IPS DF 6.9 (cell line): ENCODE results near the gene PIAS2.

Experiments used
- DNase-seq: peaks from one replicate; pipeline ENCODE4 v3.0.0-alpha.2; 2013; ENCODE audit warnings: low read depth, low spot score
- H3K27ac ChIP-seq: one replicate; pipeline ENCODE4 v1.5.1; 2013; ENCODE audit warnings: low read length, control low read depth
- H3K27me3 ChIP-seq: 2 replicates; pipeline ENCODE4 v1.6.1; 2013; ENCODE audit warnings: mild to moderate bottlenecking, low read length; ENCODE audit not compliant: control insufficient read depth, insufficient read depth
- H3K36me3 ChIP-seq: 2 replicates; pipeline ENCODE4 v1.6.1; 2013; ENCODE audit warnings: low read length; ENCODE audit not compliant: control insufficient read depth, insufficient read depth
- H3K4me1 ChIP-seq: 2 replicates; pipeline ENCODE4 v1.6.1; 2013; ENCODE audit warnings: low read length; ENCODE audit not compliant: control insufficient read depth, insufficient read depth
- H3K4me3 ChIP-seq: 2 replicates; pipeline ENCODE4 v1.5.1; 2013; ENCODE audit warnings: mild to moderate bottlenecking, low read length
- H3K9me3 ChIP-seq: 2 replicates; pipeline ENCODE4 v1.6.1; 2013; ENCODE audit warnings: low read length, inconsistent platforms; ENCODE audit not compliant: control insufficient read depth, insufficient read depth
- WGBS: extraction: QIAGEN DNeasy Blood & Tissue Kit; methylation state at CpG from one replicate; pipeline ENCODE4 v1.1.7; 2013; ENCODE audit warnings: mixed read lengths, missing lambda C conversion rate; ENCODE audit not compliant: insufficient read length, insufficient coverage; 5-methylcytosine and 5-hydroxymethylcytosine counted together

Gene PIAS2

DNA sequence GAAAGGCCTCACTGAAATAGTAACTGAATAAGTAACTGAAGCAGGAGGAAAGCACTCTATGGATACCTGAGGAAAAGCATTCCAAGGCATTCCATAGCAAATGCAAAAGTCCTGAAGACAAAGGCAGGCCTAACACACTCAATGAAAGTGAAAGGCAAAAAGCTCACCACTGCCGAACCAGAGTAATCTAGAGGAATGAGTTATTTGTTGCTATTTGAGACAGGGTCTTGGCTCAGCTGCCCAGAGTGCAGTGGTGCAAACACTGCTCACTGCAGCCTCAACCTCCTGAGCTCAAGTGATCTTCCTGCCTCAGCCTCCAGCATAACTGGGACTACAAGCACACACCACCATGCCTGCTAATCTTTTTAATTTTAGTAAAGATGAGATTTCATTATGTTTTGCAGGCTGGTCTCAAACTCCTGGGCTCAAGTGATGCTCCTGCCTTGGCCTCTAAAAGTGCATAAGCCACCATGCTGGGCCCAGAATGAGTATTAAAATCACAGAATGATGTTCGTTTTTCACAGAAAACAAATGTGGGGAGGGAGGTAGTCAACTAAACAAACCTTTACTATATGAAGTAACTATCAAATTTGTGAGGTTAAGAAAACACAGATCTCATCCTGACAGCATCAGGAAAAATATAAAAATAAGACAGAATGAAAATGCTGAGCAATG, 17.9 kb downstream of the PIAS2 start:
- Histone ChIP-seq H3K4me1 (0 out of 2 replicates have a peak, but pooled peaks cover 1% of the 10 kb centered on the region), H3K27ac (no peak overlapping the region), H3K9me3 (no peaks in the 10 kb centered on the region), H3K36me3 (no peaks in the 10 kb centered on the region), H3K4me3 (no peak overlapping the region), H3K27me3 (no peaks in the 10 kb centered on the region)
- no CpG with 5 or more reads among the region's 2 CpGs for WGBS
- DNase-seq, result peak; percentile 47

DNA sequence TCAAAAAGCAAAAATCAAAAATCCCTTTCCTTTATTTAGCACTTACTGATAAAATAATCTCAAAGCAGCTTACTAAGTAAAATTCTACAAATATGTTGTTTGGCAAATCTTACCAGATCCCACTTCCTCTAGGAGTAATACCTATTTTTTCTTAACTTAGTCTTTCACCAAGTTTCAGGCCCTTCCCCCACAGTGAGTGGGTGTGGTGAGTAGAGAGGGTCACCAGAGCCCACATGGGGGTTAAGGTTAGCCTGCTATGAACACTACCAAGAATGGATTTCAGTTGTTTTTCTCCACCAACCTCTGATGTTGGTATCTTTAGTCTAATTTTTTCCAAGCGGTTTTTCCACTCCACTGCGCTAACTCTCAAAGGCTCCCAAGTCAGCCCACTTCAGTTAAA, 23.2 kb downstream of the PIAS2 start:
- H3K36me3 ChIP-seq, result peaks cover 6% of the 10 kb centered on the region; the same call in 1 of the 2 replicates
- no peaks in the 10 kb centered on the region; the same call in 1 of the 2 replicates for H3K4me1 ChIP-seq
- H3K27ac ChIP-seq, result no peak overlapping the region
- H3K4me3 ChIP-seq, result no peak overlapping the region
- DNase-seq, result no peak
- no peaks in the 10 kb centered on the region for H3K27me3 ChIP-seq
- H3K9me3 ChIP-seq, result peaks cover 4% of the 10 kb centered on the region
- no CpG with 5 or more reads among the region's 2 CpGs for WGBS

DNA sequence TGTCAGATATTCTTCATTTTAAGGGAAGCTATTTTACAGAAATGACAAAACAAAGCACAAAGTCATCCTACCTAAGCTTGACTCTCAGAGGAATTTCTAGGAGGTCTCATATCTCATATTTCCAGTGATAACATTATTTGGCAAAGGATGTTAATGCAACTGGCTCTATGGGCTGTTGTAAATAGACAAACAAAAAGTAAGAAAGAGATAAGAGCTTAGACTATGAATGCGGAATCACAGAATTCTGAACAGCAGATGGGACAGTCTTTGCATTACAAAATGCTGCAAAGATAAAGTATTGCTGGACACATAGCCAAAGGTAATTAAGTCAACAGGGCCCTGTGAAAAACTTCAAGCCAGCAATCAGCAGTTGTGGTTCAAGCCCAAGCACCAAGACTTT, 23.9 kb downstream of the PIAS2 start:
- H3K4me1 ChIP-seq, result no peaks in the 10 kb centered on the region; the same call in 1 of the 2 replicates
- DNase-seq, result no peak
- no peaks in the 10 kb centered on the region for H3K27me3 ChIP-seq
- H3K27ac ChIP-seq, result no peak overlapping the region
- H3K9me3 ChIP-seq, result peaks cover 7% of the 10 kb centered on the region
- H3K4me3 ChIP-seq, result no peak overlapping the region
- WGBS, result no CpG with 5 or more reads among the region's 1 CpG
- peaks cover 10% of the 10 kb centered on the region; the same call in 1 of the 2 replicates for H3K36me3 ChIP-seq

DNA sequence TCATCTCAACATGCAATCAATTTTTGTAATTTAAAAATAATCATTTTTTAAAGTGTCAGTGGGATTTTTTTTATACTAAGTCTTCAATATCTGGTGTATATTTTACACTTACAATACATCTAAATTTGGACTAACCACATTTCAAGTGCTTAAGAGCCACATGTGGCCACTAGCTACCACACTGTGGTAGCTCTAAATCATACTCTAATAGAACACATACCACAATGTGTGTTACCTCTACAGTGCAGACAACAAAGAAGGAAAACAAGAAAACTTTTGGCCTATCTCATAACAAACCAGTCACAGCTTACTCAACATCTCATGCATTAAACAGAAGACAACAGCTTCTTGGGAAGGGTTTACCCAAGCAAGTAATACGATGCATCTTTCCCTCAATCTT, 24.5 kb downstream of the PIAS2 start:
- H3K9me3 ChIP-seq, result peaks cover 7% of the 10 kb centered on the region
- H3K36me3 ChIP-seq, result peaks cover 10% of the 10 kb centered on the region; the same call in 1 of the 2 replicates
- no CpG with 5 or more reads among the region's 1 CpG for WGBS

DNA sequence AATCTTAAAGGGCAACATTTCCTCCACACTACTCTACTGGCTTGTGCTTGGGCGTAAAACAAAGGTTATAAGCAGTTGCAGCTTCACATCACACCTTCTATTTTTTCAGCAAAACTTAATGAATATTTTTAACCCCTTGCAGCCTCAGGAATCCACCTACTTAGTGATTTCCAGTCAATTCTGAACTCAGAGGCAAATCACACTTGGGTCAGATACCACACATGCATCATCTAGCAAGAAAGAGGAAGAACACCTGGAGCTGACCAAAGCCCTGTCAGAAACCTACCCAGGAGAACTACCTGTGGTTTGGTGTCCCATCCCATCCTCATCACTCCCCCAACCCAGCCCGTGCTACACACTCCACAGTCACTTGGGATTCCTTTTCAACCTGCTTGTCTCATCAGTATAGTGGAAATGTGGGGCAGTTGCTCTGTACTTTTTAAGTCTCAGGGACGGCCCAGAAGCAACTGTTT, 25.5 kb downstream of the PIAS2 start:
- WGBS, result no CpG with 5 or more reads among the region's 3 CpGs
- peaks cover 7% of the 10 kb centered on the region for H3K9me3 ChIP-seq
- no peaks in the 10 kb centered on the region for H3K27me3 ChIP-seq
- H3K27ac ChIP-seq, result no peak overlapping the region
- no peak overlapping the region for H3K4me3 ChIP-seq
- H3K36me3 ChIP-seq, result peaks cover 10% of the 10 kb centered on the region; the same call in 1 of the 2 replicates
- DNase-seq, result no peak
- no peaks in the 10 kb centered on the region; the same call in 1 of the 2 replicates for H3K4me1 ChIP-seq

More for the DNA sequence above, 24.5 kb downstream of the PIAS2 start:
- Histone ChIP-seq H3K4me3 (no peak overlapping the region), H3K27ac (no peak overlapping the region), H3K4me1 (no peaks in the 10 kb centered on the region; the same call in 1 of the 2 replicates), H3K27me3 (no peaks in the 10 kb centered on the region)
- no peak for DNase-seq

DNA sequence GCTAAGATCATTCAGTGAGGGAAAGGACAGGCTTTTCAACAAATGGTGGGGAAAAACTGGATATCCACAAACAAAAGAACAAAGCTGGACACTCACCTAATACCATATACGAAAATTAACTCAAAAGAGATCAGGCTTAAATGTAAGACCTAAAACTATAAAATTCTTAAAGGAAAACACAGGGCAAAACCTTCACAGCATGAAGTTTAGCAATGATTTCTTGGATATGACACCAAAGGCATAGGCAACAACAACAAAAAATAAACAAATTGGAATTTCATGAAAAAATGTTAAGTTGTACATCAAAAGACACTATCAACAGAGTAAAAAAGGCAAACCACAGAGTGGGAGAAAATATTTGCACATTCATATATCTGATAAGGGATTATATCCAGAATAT, 28.3 kb downstream of the PIAS2 start:
- no peaks in the 10 kb centered on the region; the same call in 1 of the 2 replicates for H3K4me1 ChIP-seq
- peaks cover 10% of the 10 kb centered on the region; the same call in 1 of the 2 replicates for H3K36me3 ChIP-seq
- no CpG with 5 or more reads among the region's 1 CpG for WGBS
- H3K27ac ChIP-seq, result no peak overlapping the region
- H3K9me3 ChIP-seq, result peaks cover 7% of the 10 kb centered on the region
- H3K27me3 ChIP-seq, result no peaks in the 10 kb centered on the region
- H3K4me3 ChIP-seq, result no peak overlapping the region
- DNase-seq, result no peak

DNA sequence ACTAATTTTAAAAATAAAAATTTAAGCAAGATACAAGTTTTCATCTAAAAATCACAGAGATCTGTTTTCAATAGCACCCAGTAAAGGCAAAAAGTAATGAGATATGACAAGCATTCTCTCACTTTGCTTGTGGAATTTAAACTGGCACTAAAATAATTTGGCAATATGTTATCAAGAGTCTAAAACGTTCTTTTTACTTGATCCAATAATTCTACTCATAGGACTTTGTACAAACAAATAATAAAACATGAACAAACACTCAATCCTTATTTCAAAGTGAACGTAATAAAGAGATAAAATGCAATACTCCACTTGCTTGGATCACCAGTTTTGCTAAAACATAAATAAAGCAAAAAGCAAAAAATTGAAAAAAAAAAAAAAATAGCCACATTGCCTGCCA, 30.4 kb downstream of the PIAS2 start:
- Histone ChIP-seq H3K27me3 (no peaks in the 10 kb centered on the region), H3K9me3 (peaks cover 7% of the 10 kb centered on the region), H3K4me1 (no peaks in the 10 kb centered on the region), H3K4me3 (no peak overlapping the region), H3K36me3 (peaks cover 10% of the 10 kb centered on the region; the same call in 1 of the 2 replicates), H3K27ac (no peak overlapping the region)
- WGBS, result no CpG with 5 or more reads among the region's 2 CpGs
- no peak for DNase-seq

DNA sequence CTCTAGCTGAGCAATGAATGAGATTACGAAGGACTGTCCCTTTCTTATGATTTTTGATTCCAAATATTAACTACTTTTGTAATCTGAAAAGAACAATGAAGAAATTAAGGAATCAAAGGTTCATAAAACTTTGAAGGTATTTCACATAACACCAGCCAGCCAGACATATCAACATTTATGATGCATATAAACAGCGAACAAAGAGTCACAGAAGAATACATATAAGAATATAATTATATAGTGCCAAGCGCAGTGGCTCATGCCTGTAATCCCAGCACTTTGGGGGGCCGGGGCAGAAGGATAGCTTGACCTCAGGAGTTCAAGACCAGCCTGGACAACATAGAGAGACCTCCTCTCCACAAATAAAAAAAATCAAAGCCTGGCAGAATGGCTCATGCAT, 34.1 kb downstream of the PIAS2 start:
- no peak overlapping the region for H3K4me3 ChIP-seq
- no peak overlapping the region for H3K27ac ChIP-seq
- no peaks in the 10 kb centered on the region for H3K27me3 ChIP-seq
- H3K9me3 ChIP-seq, result peaks cover 1% of the 10 kb centered on the region; the same call in 1 of the 2 replicates
- no peaks in the 10 kb centered on the region; the same call in 1 of the 2 replicates for H3K36me3 ChIP-seq
- no peaks in the 10 kb centered on the region for H3K4me1 ChIP-seq
- no CpG with 5 or more reads among the region's 4 CpGs for WGBS
- DNase-seq, result no peak

DNA sequence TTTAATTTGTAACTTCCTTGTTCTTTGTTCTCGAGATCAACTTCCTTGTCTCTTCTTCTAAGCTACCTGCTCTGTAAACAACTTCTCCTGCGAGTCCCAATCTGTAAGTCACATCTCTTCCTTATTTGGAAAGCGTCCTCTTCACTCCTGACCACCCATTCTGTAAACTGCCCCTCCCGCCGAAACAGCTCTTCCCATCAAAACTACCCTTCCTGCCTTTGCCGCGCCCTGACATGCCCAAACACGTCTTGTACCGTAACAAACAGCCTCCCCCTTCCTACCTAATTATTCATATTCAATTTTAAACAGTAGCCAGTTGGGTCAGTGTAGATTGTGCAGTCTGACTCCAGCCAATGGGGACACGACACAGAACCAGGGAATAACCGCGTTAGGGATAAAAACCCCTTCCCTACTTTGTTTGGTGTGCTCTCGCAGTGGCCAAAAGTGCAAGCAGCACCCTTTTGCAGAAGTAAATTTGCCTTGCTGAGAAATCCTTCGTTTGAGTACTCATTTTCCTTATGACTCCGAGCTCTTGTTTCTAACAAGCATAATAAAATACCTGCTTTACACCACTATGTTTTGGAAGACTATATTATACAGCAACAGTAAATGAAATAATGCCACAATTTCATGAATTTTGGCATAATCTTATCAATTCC, 39.8 kb downstream of the PIAS2 start:
- DNase-seq, result no peak
- Histone ChIP-seq H3K4me3 (no peak overlapping the region), H3K27ac (no peak overlapping the region), H3K36me3 (peaks cover 7% of the 10 kb centered on the region; the same call in 1 of the 2 replicates), H3K9me3 (peaks cover 3% of the 10 kb centered on the region), H3K27me3 (no peaks in the 10 kb centered on the region), H3K4me1 (no peaks in the 10 kb centered on the region)
- 100% methylated on average over 2 of the region's 15 CpGs for WGBS

DNA sequence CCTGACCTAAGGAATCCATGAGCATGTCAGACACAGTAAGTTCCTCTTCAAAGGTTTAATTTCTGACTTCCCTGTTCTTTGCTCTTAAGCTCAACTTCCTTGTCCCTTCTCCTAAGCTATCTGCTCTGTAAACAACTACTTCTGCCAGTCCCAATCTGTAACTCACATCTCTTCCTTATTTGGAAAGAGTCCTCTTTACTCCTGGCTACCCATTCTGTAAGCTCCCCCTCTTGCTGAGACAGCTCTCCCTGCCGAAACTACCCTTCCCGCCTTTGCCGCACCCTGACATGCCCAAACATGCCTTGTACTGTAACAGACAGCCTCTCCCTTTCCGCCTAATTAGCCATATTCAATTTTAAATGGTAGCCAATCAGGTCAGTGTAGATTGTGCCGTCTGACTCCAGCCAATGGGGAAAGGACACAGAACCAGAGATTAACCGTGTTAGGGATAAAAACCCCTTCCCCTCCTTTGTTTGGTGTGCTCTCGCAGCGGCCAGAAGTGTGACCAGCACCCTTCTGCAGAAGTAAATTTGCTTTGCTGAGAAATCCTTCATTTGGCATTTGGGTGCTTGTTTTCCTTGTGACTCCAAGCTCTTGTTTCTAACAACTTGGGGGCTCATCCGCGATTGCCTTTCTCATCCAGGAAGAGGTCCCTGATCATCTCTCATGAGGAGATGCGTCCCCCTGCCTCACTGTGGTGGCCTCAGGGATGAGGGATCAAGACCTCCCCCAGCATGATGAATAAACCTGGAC, 49.0 kb downstream of the PIAS2 start:
- Histone ChIP-seq H3K4me3 (no peak overlapping the region), H3K27ac (no peak overlapping the region), H3K27me3 (no peaks in the 10 kb centered on the region), H3K36me3 (no peaks in the 10 kb centered on the region; the same call in 1 of the 2 replicates), H3K4me1 (no peaks in the 10 kb centered on the region), H3K9me3 (peaks cover 5% of the 10 kb centered on the region; the same call in 1 of the 2 replicates)
- no peak for DNase-seq
- no CpG with 5 or more reads among the region's 11 CpGs for WGBS
